A549 (cell line): Measurements from ENCODE around the gene CASK.

Experiments
- CTCF ChIP-seq: fragments of >200 bp; sonication (Bioruptor Twin); formaldehyde crosslinking; IDR thresholded peaks from 3 replicates; pipeline ENCODE4 v1.5.1; 2016
- HDAC2 ChIP-seq: fragments of 200-600 bp; sonication (generic); IDR thresholded peaks from 2 replicates; pipeline ENCODE4 v1.6.1; 2016
- POLR2A ChIP-seq: IDR thresholded peaks from 2 replicates; pipeline ENCODE4 v1.6.1; 2012; ENCODE audit warnings: mild to moderate bottlenecking, low read length

- TF ChIP-seq POLR2A (no peak), CTCF (no peak), HDAC2 (no peak)
These were observed 255.7 kb downstream of the CASK start for GRCh38 chrX:41667631-41668030.
